SK-N-SH (cell line): ENCODE measurements around the gene KIAA1210. TPM values are rescaled to one million over a fixed set of nuclear protein-coding genes. Genes with fewer than 3 reads are reported as not detected.

Source experiments
- CTCF ChIA-PET: fragments of 300-600, 350-600 bp; formaldehyde crosslinking; extraction: SDS; loops from one replicate; lab custom pipeline; 2021; lab: Yijun Ruan, JAX
- POLR2A ChIA-PET: fragments of 350-600 bp; sonication (Branson Sonifier 250); formaldehyde crosslinking; extraction: SDS; loops from one replicate; lab custom pipeline; 2020; ENCODE audit warnings: antibody characterized with exemption, inconsistent platforms; lab: Yijun Ruan, JAX
- DNase-seq: peaks from one replicate; pipeline ENCODE4 v3.0.0; 2012
- H2AFZ ChIP-seq: fragments of 200-600 bp; sonication (generic); 2 replicates; pipeline ENCODE4 v1.8.1; 2016; ENCODE audit warnings: antibody characterized with exemption, mild to moderate bottlenecking, low read depth
- H3F3A ChIP-seq: fragments of 200-600 bp; sonication (generic); replicated peaks from 2 replicates; pipeline ENCODE3; 2016; ENCODE audit warnings: antibody characterized with exemption, mild to moderate bottlenecking; ENCODE audit not compliant: insufficient read depth
- H3K27ac ChIP-seq, 2 experiments: fragments of 200-500 bp in 1 of 2; fragments of 200-600 bp in 1 of 2; sonication (Bioruptor generic) in 1 of 2; sonication (generic), shearing (Covaris generic) in 1 of 2; 2 replicates each; pipeline versions ENCODE4 v1.5.1 to v1.6.1; 2014 to 2016; ENCODE audit warnings: low read depth in 2 of 2, inconsistent platforms in 1 of 2, low read length in 1 of 2, mild to moderate bottlenecking in 1 of 2, mixed read lengths in 1 of 2
- H3K27me3 ChIP-seq: fragments of 200-600 bp; sonication (generic), shearing (Covaris generic); 2 replicates; pipeline ENCODE4 v1.6.1; 2016; ENCODE audit warnings: mixed run types; ENCODE audit not compliant: insufficient read depth
- H3K36me3 ChIP-seq, 2 experiments: fragments of 200-500 bp in 1 of 2; fragments of 200-600 bp in 1 of 2; sonication (Bioruptor generic) in 1 of 2; sonication (generic) in 1 of 2; replicated peaks in 1 of 2; 2 replicates each; pipeline versions ENCODE3 to v1.5.1; 2014 to 2016; ENCODE audit warnings: low read length in 1 of 2, mild to moderate bottlenecking in 1 of 2; ENCODE audit not compliant: insufficient read depth in 2 of 2, control insufficient read depth in 1 of 2
- H3K4me1 ChIP-seq, 2 experiments: fragments of 200-500 bp in 1 of 2; fragments of 200-600 bp in 1 of 2; sonication (Bioruptor generic) in 1 of 2; sonication (generic), shearing (Covaris generic) in 1 of 2; 2 replicates each; pipeline versions ENCODE4 v1.5.1 to v1.6.1; 2014 to 2016; ENCODE audit warnings: low read depth in 1 of 2, low read length in 1 of 2, mixed run types in 1 of 2; ENCODE audit not compliant: insufficient read depth in 2 of 2, control insufficient read depth in 1 of 2
- H3K4me2 ChIP-seq: fragments of 200-600 bp; sonication (generic), shearing (Covaris generic); 2 replicates; pipeline ENCODE4 v1.6.1; 2017; ENCODE audit warnings: mixed run types
- H3K4me3 ChIP-seq, 2 experiments: fragments of 200-500 bp in 1 of 2; fragments of 200-600 bp in 1 of 2; sonication (Bioruptor generic) in 1 of 2; sonication (generic), shearing (Covaris generic) in 1 of 2; 2 replicates each; pipeline versions ENCODE4 v1.5.1 to v1.8.1; 2014 to 2016; ENCODE audit warnings: low read depth in 2 of 2, inconsistent platforms in 1 of 2, low read length in 1 of 2, mild to moderate bottlenecking in 1 of 2, mixed read lengths in 1 of 2, moderate library complexity in 1 of 2
- H3K79me2 ChIP-seq: fragments of 200-600 bp; sonication (generic); 2 replicates; pipeline ENCODE4 v1.8.1; 2017; ENCODE audit warnings: mild to moderate bottlenecking; ENCODE audit not compliant: insufficient read depth
- H3K9ac ChIP-seq: fragments of 200-600 bp; sonication (generic); 2 replicates; pipeline ENCODE4 v1.6.1; 2017; ENCODE audit warnings: mixed run types
- H3K9me2 ChIP-seq: fragments of 200-600 bp; sonication (generic); 2 replicates; pipeline ENCODE4 v1.6.1; 2017; ENCODE audit warnings: mixed run types
- H3K9me3 ChIP-seq: fragments of 200-600 bp; sonication (generic); 2 replicates; pipeline ENCODE4 v1.6.1; 2017; ENCODE audit warnings: mixed run types, mild to moderate bottlenecking, moderate library complexity
- H4K20me1 ChIP-seq: fragments of 200-600 bp; sonication (generic); 2 replicates; pipeline ENCODE4 v1.6.1; 2017; ENCODE audit warnings: mild to moderate bottlenecking, mixed run types; ENCODE audit not compliant: insufficient read depth
- RCOR1 ChIP-seq: fragments of 150-350 bp; IDR thresholded peaks from 2 replicates; pipeline ENCODE4 v1.6.1; 2017; ENCODE audit warnings: antibody characterized with exemption, low read length
- WGBS: methylation state at CpG from one replicate; pipeline ENCODE4 v1.1.6; 2017; ENCODE audit warnings: low lambda C conversion rate; 5-methylcytosine and 5-hydroxymethylcytosine counted together
- polyA plus RNA-seq, 3 experiments: library from polyadenylated mRNA; depleted of rRNA; stranded (reverse); fragments of >200 nt; gene quantifications; 2 replicates each; pipeline ENCODE4 v1.2.3, GENCODE V29; 2012

Gene KIAA1210
- polyA plus RNA-seq, 1 of the 3 experiments (the other 2 are of a cell fraction): not detected

DNA sequence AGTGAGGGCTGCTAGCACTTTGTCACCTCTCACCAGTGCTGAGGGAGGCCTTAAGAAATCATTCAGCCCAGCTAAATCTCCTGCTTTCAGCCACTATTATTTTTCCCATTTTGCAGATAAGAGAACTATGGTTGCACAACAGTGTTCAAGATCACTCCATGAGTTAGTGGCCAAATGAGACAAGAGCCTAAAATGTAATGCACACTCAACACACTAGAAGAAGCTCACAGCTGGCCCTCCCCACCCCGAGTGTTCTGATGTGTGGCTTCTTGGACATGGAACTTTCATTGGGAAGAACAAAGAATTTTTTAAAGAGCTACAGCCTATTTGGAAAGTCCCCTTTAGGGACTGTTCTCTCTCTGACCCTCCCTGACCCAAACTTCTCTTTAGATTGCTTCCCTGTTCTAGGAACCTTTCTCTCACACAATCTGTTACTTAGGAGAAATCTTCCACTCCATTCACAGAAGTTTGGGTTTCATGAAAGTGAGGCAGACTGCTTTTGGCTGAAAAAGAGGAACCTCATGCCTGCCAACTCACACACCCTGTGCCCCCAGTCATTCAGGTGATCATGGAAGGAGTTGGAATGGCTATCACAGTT lies 98.8 kb downstream of the KIAA1210 start:
- no peak overlapping the region for H3K4me2 ChIP-seq
- no peaks in the 10 kb centered on the region for H3K4me1 ChIP-seq
- H3K9me2 ChIP-seq: no peaks in the 10 kb centered on the region
- H3K36me3 ChIP-seq: no peaks in the 10 kb centered on the region
- CTCF ChIA-PET: no interaction called here
- H3K27ac ChIP-seq: no peak overlapping the region
- POLR2A ChIA-PET: no interaction called here
- no peak overlapping the region for H3K4me3 ChIP-seq
- H3K27me3 ChIP-seq: peaks cover 13% of the 10 kb centered on the region
- H3K9me3 ChIP-seq: no peaks in the 10 kb centered on the region
- H3K9ac ChIP-seq: no peak overlapping the region
- no peaks in the 10 kb centered on the region for H3K79me2 ChIP-seq
- TF ChIP-seq RCOR1: no peak
- H2AFZ ChIP-seq: no peak overlapping the region
- H3F3A ChIP-seq: no peaks in the 10 kb centered on the region
- WGBS: 29% methylated on average over 1 of the region's 1 CpG
- H4K20me1 ChIP-seq: no peaks in the 10 kb centered on the region
- DNase-seq: no peak

Other genes with a start within 250 kb of the KIAA1210 start
- 0.07 and 0.11 TPM in 2 replicates for gene LONRF3, start 153.2 kb downstream of the KIAA1210 start, polyA plus RNA-seq (2012; rRNA removed)
- gene CT47C1, start 54.8 kb downstream of the KIAA1210 start, polyA plus RNA-seq (2012; rRNA removed): not detected in 2 replicates
- 65.3 and 77.6 TPM in 2 replicates for gene PGRMC1, start 108.5 kb upstream of the KIAA1210 start, polyA plus RNA-seq (2012; rRNA removed)